ENCODE results near the gene ALG12.

The ALG12 gene

GRCh38 chr22:49917974-49918910 is at the start of gene ALG12, which contains the start of gene CRELD2:
Gene ALG12 (minus strand): TSS chr22:49918438. CDS start chr22:49913765, 4,673 bp downstream.
Gene CRELD2 (plus strand): TSS chr22:49918634. CDS start chr22:49918770, 136 bp downstream.
- DNase-seq: peak; percentile 98

GRCh38 chr22:49967706-49968208 is 49.5 kb upstream of the ALG12 start:
- peak; percentile 26 for DNase-seq

- peak; percentile 49 for DNase-seq
Measured at GRCh38 chr22:49966774-49967705, 48.8 kb upstream of the ALG12 start.

- peak; percentile 42 for DNase-seq
Measured at GRCh38 chr22:49966041-49966773, 48.0 kb upstream of the ALG12 start.

- DNase-seq: peak; percentile 49
Measured at GRCh38 chr22:49965091-49966040, 47.1 kb upstream of the ALG12 start.

DNA sequence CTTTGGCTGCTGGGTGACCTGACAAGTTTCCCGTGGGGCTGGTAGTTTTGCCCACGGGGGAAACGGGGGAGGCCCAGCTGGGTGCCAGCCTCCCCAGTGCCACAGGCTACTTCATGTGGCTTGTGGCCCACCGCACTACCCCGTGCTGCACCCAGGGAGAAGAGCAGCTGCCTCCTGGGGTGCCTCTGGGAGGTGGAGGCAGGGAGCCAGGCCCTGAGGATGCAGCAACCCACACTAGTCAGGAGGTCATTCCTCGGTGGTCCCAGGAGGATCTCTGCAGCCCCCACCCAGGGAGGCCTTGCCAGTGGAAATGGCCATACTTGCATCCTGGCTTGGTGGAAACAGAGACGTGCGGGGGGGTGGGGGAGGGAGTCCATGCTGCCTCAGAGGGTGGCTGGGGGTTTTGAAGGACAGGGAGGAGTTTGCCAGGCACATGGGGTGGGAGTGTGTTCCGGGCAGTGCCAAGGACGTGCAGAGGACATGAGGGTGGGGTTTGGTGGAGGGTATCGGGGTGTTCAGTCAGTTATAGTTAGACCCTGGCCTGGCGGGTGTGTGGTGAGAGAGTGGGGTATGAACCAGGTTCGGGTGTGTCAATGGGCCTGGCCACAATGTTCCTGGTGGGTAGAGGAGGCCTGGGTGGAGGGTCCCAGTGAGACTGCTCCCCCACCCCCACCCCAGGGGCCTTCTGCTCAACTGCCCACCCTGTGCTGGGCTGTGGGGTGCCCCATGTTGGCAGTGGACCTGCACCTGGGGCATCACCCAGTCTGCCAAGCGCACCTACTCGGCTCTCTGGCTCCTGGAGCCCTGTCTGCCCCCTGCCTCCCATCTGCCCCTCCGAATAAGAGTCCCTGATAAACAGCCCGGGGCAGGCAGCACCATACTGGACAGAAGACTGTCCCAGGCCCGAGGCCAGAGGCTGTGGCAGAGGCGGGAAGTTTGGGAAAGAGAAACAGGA is 46.2 kb upstream of the ALG12 start:
- DNase-seq: peak; percentile 42

DNA sequence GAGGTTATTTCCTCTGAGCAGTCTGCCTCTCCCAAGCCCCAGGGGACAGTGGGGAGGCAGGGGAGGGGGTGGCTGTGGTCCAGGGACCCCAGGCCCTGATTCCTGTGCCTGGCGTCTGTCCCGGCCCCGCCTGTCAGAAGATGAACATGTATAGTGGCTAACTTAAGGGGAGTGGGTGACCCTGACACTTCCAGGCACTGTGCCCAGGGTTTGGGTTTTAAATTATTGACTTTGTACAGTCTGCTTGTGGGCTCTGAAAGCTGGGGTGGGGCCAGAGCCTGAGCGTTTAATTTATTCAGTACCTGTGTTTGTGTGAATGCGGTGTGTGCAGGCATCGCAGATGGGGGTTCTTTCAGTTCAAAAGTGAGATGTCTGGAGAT is 45.4 kb upstream of the ALG12 start:
- DNase-seq: peak; percentile 33

DNA sequence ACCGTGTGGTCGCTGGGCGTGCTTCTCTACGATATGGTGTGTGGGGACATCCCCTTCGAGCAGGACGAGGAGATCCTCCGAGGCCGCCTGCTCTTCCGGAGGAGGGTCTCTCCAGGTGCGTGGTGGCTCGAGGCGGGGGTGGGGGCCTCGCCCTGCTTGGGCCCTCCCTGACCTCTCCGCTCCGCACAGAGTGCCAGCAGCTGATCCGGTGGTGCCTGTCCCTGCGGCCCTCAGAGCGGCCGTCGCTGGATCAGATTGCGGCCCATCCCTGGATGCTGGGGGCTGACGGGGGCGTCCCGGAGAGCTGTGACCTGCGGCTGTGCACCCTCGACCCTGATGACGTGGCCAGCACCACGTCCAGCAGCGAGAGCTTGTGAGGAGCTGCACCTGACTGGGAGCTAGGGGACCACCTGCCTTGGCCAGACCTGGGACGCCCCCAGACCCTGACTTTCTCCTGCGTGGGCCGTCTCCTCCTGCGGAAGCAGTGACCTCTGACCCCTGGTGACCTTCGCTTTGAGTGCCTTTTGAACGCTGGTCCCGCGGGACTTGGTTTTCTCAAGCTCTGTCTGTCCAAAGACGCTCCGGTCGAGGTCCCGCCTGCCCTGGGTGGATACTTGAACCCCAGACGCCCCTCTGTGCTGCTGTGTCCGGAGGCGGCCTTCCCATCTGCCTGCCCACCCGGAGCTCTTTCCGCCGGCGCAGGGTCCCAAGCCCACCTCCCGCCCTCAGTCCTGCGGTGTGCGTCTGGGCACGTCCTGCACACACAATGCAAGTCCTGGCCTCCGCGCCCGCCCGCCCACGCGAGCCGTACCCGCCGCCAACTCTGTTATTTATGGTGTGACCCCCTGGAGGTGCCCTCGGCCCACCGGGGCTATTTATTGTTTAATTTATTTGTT is 44.8 kb upstream of the ALG12 start:
- DNase-seq: peak; percentile 28

DNA sequence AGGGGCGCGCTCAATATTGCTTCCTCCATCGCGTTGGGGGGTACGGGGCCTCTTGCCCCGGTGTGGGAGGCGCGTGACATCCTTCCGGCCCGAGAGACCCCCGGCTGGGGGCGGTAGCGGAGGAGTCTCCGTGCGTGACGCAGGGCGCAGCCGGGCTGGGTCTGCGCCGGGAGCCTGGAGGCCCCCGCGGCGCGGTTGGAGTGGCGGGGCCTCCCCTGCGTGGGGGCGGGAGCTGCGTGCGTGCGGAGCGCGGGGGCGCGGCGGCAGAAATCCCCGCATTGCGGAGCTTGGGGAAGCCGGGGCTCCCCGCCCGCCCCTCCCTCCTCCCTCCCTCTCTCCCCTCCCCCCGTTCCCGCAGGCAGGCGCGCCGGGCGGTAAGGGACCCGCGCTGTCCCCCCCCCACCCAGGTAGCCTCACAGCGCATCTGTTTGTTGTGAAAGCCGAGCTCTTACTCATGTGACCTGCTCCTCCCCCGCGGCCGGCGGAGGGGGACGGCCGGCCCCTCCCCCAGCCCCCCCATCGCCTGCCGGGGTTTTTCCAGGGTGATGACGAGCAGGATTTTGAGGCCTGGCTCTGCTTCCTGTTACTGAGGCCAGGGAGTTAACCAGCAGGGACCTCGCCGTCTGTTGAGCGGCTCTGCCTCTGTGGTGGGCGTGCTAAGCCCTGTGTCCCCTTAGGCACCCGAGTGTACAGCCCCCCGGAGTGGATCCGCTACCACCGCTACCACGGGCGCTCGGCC is 43.9 kb upstream of the ALG12 start:
- DNase-seq: peak; percentile 91

- no peak for DNase-seq
Measured at GRCh38 chr22:49961601-49962011, 43.4 kb upstream of the ALG12 start.

DNA sequence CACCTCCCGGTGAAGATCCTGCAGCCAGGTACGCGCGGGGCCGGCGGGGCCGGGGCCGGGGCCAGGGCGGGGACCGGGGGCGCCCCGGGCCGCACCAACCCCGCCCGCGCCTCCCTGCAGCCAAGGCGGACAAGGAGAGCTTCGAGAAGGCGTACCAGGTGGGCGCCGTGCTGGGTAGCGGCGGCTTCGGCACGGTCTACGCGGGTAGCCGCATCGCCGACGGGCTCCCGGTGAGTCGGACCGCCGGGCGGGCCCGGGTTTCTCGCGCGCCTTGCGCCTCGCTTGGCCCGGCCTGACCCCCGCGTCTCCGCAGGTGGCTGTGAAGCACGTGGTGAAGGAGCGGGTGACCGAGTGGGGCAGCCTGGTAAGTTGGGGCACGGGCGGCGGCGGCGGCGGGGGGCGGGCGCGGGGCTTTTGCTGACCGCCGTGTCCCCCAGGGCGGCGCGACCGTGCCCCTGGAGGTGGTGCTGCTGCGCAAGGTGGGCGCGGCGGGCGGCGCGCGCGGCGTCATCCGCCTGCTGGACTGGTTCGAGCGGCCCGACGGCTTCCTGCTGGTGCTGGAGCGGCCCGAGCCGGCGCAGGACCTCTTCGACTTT is 42.9 kb upstream of the ALG12 start:
- peak; percentile 60 for DNase-seq

- DNase-seq: peak; percentile 94
Measured at GRCh38 chr22:49960159-49961004, 42.1 kb upstream of the ALG12 start, which contains the start of gene PIM3. Gene PIM3 (plus strand): TSS chr22:49960772. CDS start chr22:49960948, 176 bp downstream.

- DNase-seq: peak; percentile 67
Measured at GRCh38 chr22:49959782-49960158, 41.5 kb upstream of the ALG12 start.

DNA sequence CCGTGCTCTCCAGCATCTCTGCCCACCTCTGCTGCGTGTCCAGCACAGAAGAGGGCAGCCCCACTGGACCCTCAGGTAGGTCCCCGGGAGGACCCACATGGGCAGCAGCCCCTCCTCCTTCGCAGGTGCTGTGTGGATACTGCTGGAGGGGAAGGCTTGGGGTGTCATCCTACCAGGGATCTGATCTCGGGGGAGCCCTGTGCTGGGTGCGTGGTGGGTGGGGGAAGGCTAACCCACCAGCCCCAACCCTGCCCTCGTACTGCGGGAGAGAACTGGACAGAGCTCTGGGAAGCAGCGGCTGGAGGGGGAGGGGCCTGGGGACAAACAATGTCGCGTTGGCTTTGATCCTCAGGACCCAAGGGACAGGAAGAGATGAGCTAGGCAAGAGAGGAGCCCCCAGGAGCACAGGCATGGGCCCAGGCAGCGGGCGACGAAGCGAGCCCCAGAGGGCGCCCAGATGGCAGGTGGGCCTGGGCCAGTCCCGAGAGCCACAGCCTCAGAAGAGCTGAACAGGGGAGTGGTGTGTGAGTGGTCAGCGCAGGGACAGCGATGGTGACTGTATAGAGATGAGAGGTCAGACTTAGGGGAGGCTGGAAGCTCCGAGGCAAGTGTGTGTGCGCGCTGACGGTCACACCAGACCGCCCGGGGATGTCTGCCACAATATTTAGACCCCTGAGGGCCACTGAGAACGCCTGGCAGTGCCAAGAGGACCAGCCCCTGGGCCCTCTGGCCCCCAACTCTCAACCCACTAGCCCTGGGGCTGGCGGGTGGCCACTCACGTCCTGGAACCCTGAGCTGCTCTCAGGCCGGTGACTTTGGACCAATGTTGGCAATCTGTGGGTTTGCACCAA is 40.9 kb upstream of the ALG12 start:
- no peak for DNase-seq

GRCh38 chr22:49958366-49958921 is 40.2 kb upstream of the ALG12 start:
- no peak for DNase-seq
